ENCODE data around the gene KBTBD4. TPM values are rescaled to one million over a fixed set of nuclear protein-coding genes. Genes with fewer than 3 reads are reported as not detected.

Gene KBTBD4
- total and polyA plus RNA-seq, 2 of the 13 experiments (the other 11 are each of a cell fraction or from before 2014, with no cell fraction given): 8.5 to 12.8 TPM

DNA sequence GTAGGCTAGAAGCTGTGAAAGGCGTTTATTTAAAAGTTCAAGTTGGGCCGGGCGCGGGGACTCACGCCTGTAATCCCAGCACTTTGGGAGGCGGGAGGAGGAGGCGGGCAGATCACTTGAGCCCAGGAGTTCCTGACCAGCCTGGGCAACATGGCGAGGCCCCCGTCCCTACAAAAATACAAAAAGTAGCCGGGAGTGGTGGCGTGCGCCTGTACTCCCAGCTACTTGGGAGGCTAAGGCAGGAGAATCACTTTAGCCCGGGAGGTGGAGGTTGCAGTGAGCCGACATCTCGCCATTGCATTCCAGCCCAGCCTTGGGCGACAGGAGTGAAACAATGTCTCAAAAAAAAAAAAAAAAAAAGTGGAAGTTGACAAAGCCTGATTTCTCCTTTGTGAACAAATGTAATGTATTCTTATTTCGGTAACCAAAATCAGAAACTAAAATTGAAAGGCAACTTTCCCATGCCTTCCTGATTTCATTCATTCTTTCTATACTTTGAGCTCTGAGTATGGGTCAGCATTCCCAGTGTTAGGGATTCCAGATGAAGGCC, 12.5 kb downstream of the KBTBD4 start (continued):
- TF ChIP-seq TBL1XR1 (IDR thresholded peaks at IDR 0.05; ENCODE audit: borderline replicate concordance, low read length, partially characterized antibody): no peak
- no peak for TF ChIP-seq HNRNPH1 (optimal IDR thresholded peaks at IDR 0.05; ENCODE audit: low read depth, low read length)
- no peak for TF ChIP-seq CEBPG (CRISPR knock-in tag; IDR thresholded peaks at IDR 0.05)
- 0 out of 2 replicates have a peak, but pooled peaks have one; percentile 3 for TF ChIP-seq MAZ (IDR thresholded peaks at IDR 0.05; ENCODE audit: borderline replicate concordance, low read depth, low read length)
- no peak for TF ChIP-seq MAZ (CRISPR knock-in tag; IDR thresholded peaks at IDR 0.05; ENCODE audit: low read depth)
- no peak for TF ChIP-seq ZSCAN20 (CRISPR knock-in tag; IDR thresholded peaks at IDR 0.05; ENCODE audit: borderline replicate concordance)
- TF ChIP-seq, protein P1, sequence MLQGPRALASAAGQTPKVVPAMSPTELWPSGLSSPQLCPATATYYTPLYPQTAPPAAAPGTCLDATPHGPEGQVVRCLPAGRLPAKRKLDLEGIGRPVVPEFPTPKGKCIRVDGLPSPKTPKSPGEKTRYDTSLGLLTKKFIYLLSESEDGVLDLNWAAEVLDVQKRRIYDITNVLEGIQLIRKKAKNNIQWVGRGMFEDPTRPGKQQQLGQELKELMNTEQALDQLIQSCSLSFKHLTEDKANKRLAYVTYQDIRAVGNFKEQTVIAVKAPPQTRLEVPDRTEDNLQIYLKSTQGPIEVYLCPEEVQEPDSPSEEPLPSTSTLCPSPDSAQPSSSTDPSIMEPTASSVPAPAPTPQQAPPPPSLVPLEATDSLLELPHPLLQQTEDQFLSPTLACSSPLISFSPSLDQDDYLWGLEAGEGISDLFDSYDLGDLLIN (CRISPR knock-in tag; IDR thresholded peaks at IDR 0.05; ENCODE audit: borderline replicate concordance): no peak
- TF ChIP-seq RBM39 (IDR thresholded peaks at IDR 0.05; ENCODE audit: low read depth, low read length, poor library complexity, severe bottlenecking): peak; percentile 20

GRCh38 chr11:47565340-47566148, 13.2 kb downstream of the KBTBD4 start, which contains the start of gene PTPMT1:
TSS of gene PTPMT1 (plus strand) at chr11:47565599. CDS start at chr11:47565623, 24 bp downstream.
- ChIA-PET POLR2A (interaction anchor here (0.8 to 3.9 kb wide), 8 partner anchors 9 to 153 kb away, joined by 3 to 19 read pairs (median 4); partner anchors contain the start of genes CELF1, KBTBD4 and NDUFS3), CTCF (ENCODE audit: low intra/inter-chr PET ratio, low total read pairs) (no interaction called here)
- peaks cover 31% of the 10 kb centered on the region for H3K79me2 ChIP-seq (ENCODE audit: insufficient read depth, low read length)
- H3K9ac ChIP-seq (ENCODE audit: insufficient read depth, low read depth, low read length): peak within 1 kb of the TSS; percentile 99
- H3K27ac ChIP-seq (ENCODE audit: extremely low read length, insufficient read depth, low read length): peak within 1 kb of the TSS; percentile 85
- intact Hi-C loops (cut with micrococcal nuclease; ENCODE audit: unreplicated experiment) (no loop called here), in situ Hi-C loops (cut with HindIII; ENCODE audit: extremely low pct_ligation_motif_present, low pct_unique_long_range_greater_than_20kb) (no loop called here)
- H4K20me1 ChIP-seq (ENCODE audit: insufficient read depth, low read length): no peaks in the 10 kb centered on the region
- peak within 1 kb of the TSS; percentile 87 to 97 (median 97) for H3K4me3 ChIP-seq (replicated peaks in 1 of 3; ENCODE audit: insufficient read depth in 1 of 3, low read depth in 2 of 3, low read length in 3 of 3)
- ATAC-seq (peak; percentile 98), FAIRE-seq (no peak), DNase-seq (ENCODE audit: low spot score) (peak; percentile 68)
- peaks cover 26% of the 10 kb centered on the region for H3K4me1 ChIP-seq (ENCODE audit: insufficient read depth, low read length)
- BruUV-seq (replicated peaks): no TSS peak
- H3K27me3 ChIP-seq (ENCODE audit: control insufficient read depth in 1 of 2, insufficient read depth in 2 of 2, low read length in 2 of 2): no peaks in the 10 kb centered on the region
- peaks cover 5 to 11% of the 10 kb centered on the region in 2 experiments; a peak in 4 of 5 replicates for H3K36me3 ChIP-seq (replicated peaks in 1 of 2; ENCODE audit: control insufficient read depth in 1 of 2, insufficient read depth in 2 of 2, low read length in 2 of 2)
- no CpG with 5 or more reads among the region's 86 CpGs for WGBS (ENCODE audit: low lambda C conversion rate)
- H3K9me3 ChIP-seq (ENCODE audit: low read length): no peaks in the 10 kb centered on the region
- H3K4me2 ChIP-seq (ENCODE audit: low read depth, low read length): peak within 1 kb of the TSS; percentile 94
- H2AFZ ChIP-seq (ENCODE audit: low read length): peak within 1 kb of the TSS; percentile 42
- TF ChIP-seq CBX1 (IDR thresholded peaks at IDR 0.05; ENCODE audit: low read depth): no peak
- peak; percentile 47; the same call in 1 of the 2 replicates for TF ChIP-seq IRF2 (CRISPR knock-in tag; IDR thresholded peaks at IDR 0.05)
- TF ChIP-seq KDM2A (CRISPR knock-in tag; IDR thresholded peaks at IDR 0.05; ENCODE audit: borderline replicate concordance, low read depth): no peak; the same call in 1 of the 2 replicates
- TF ChIP-seq ZFX (CRISPR knock-in tag; IDR thresholded peaks at IDR 0.05; ENCODE audit: low read depth): peak; percentile 98
- TF ChIP-seq TFDP1 (CRISPR knock-in tag; IDR thresholded peaks at IDR 0.05; ENCODE audit: borderline replicate concordance): peak; percentile 91
- no peak; the same call in 1 of the 2 replicates for TF ChIP-seq ZNF614 (CRISPR knock-in tag; IDR thresholded peaks at IDR 0.05; ENCODE audit: borderline replicate concordance)
- TF ChIP-seq HNRNPK (IDR thresholded peaks at IDR 0.05; ENCODE audit: low read depth, low read length, poor library complexity, severe bottlenecking): no peak
- TF ChIP-seq ARID2 (CRISPR knock-in tag; IDR thresholded peaks at IDR 0.05; ENCODE audit: borderline replicate concordance): 0 out of 2 replicates have a peak, but pooled peaks have one; percentile 67
- no peak for TF ChIP-seq SP2 (CRISPR knock-in tag; IDR thresholded peaks at IDR 0.05)
- no peak for TF ChIP-seq FOXA1 (IDR thresholded peaks at IDR 0.05)
- no peak for TF ChIP-seq FOXA1 (CRISPR knock-in tag; IDR thresholded peaks at IDR 0.05)
- TF ChIP-seq NFE2 (CRISPR knock-in tag; IDR thresholded peaks at IDR 0.05): no peak
- TF ChIP-seq MEF2D (CRISPR knock-in tag; IDR thresholded peaks at IDR 0.05): 0 out of 2 replicates have a peak, but pooled peaks have one; percentile 33
